GM12891 (cell line): ENCODE measurements around the gene ZNFX1.

ENCODE experiments used
- DNase-seq: peaks from one replicate; pipeline ENCODE4 v3.0.0; 2011; ENCODE audit warnings: low spot score; ENCODE audit not compliant: insufficient read length
- FAIRE-seq: peaks from 2 replicates; lab custom pipeline; 2011; peaks lifted over from hg19 to GRCh38; lab: Jason Lieb, UNC
- PAX5 ChIP-seq: IDR thresholded peaks from 2 replicates; pipeline ENCODE4 v1.6.1; 2011; ENCODE audit warnings: low read length, moderate library complexity, mild to moderate bottlenecking; ENCODE audit not compliant: insufficient read depth, severe bottlenecking
- POLR2A ChIP-seq: IDR thresholded peaks from 2 replicates; pipeline ENCODE4 v1.6.1; 2011; ENCODE audit warnings: low read depth, low read length, control low read depth
- POLR2AphosphoS5 ChIP-seq: IDR thresholded peaks from 2 replicates; pipeline ENCODE4 v1.6.1; 2011; ENCODE audit warnings: low read depth, low read length, control low read depth
- POU2F2 ChIP-seq: IDR thresholded peaks from 2 replicates; pipeline ENCODE4 v1.6.1; 2011; ENCODE audit warnings: low read depth, mild to moderate bottlenecking, control low read depth, low read length, moderate library complexity
- SPI1 ChIP-seq: IDR thresholded peaks from 2 replicates; pipeline ENCODE4 v1.6.1; 2011; ENCODE audit warnings: low read depth, low read length, control low read depth
- TAF1 ChIP-seq: IDR thresholded peaks from 2 replicates; pipeline ENCODE4 v1.6.1; 2011; ENCODE audit warnings: low read depth, low read length, control low read depth

Gene ZNFX1

GRCh38 chr20:49293122-49293521 is 15.3 kb upstream of the ZNFX1 start:
- TF ChIP-seq TAF1 (no peak), POLR2AphosphoS5 (no peak), SPI1 (no peak), POU2F2 (no peak), POLR2A (no peak), PAX5 (no peak)
- DNase-seq (no peak), FAIRE-seq (no peak)

GRCh38 chr20:49292010-49292409 is 14.2 kb upstream of the ZNFX1 start:
- FAIRE-seq (no peak), DNase-seq (no peak)
- TF ChIP-seq SPI1: no peak
- TF ChIP-seq PAX5: no peak
- TF ChIP-seq TAF1: no peak

GRCh38 chr20:49291200-49291599 is 13.3 kb upstream of the ZNFX1 start:
- DNase-seq: no peak
- FAIRE-seq: no peak
- TF ChIP-seq POLR2A (no peak), POLR2AphosphoS5 (no peak), PAX5 (no peak), SPI1 (no peak), TAF1 (no peak), POU2F2 (no peak)

GRCh38 chr20:49290608-49291191 is 12.8 kb upstream of the ZNFX1 start:
- DNase-seq: no peak
- no peak; the same call in none of the 2 replicates for TF ChIP-seq POLR2A
- TF ChIP-seq POU2F2: no peak
- no peak for TF ChIP-seq POLR2AphosphoS5
- TF ChIP-seq SPI1: no peak
- no peak for TF ChIP-seq PAX5
- TF ChIP-seq TAF1: no peak
- no peak for FAIRE-seq

- FAIRE-seq (no peak), DNase-seq (no peak)
- TF ChIP-seq PAX5 (no peak), SPI1 (no peak), TAF1 (no peak), POLR2A (peak; percentile 58), POU2F2 (0 out of 2 replicates have a peak, but pooled peaks have one; percentile 10), POLR2AphosphoS5 (peak; percentile 85)
Observed at GRCh38 chr20:49288784-49289696, 11.2 kb upstream of the ZNFX1 start.

GRCh38 chr20:49288250-49288751 is 10.4 kb upstream of the ZNFX1 start:
- TF ChIP-seq TAF1 (no peak), SPI1 (no peak), PAX5 (no peak), POLR2A (peak; percentile 70), POU2F2 (no peak), POLR2AphosphoS5 (peak; percentile 43; the same call in 1 of the 2 replicates)
- FAIRE-seq (no peak), DNase-seq (no peak)

- FAIRE-seq (no peak), DNase-seq (no peak)
- TF ChIP-seq POLR2AphosphoS5 (peak; percentile 62; the same call in 1 of the 2 replicates), TAF1 (no peak)
Observed at GRCh38 chr20:49287555-49288249, 9.8 kb upstream of the ZNFX1 start.

GRCh38 chr20:49286689-49287551 is 9.1 kb upstream of the ZNFX1 start:
- no peak for TF ChIP-seq PAX5
- no peak for TF ChIP-seq POU2F2
- TF ChIP-seq SPI1: no peak
- peak; percentile 50; the same call in 1 of the 2 replicates for TF ChIP-seq POLR2AphosphoS5
- no peak for TF ChIP-seq TAF1
- TF ChIP-seq POLR2A: peak; percentile 72
- FAIRE-seq (no peak), DNase-seq (no peak)
